GM18867 (cell line): ENCODE measurements around the gene PAPSS1.

Experiments used
- ATAC-seq: cut with Tn5 transposase; IDR thresholded peaks from one replicate; pipeline ENCODE4 v1.9.1; 2021; ENCODE audit warnings: mild to moderate bottlenecking, moderate library complexity; ENCODE audit not compliant: unreplicated experiment

Gene PAPSS1

DNA sequence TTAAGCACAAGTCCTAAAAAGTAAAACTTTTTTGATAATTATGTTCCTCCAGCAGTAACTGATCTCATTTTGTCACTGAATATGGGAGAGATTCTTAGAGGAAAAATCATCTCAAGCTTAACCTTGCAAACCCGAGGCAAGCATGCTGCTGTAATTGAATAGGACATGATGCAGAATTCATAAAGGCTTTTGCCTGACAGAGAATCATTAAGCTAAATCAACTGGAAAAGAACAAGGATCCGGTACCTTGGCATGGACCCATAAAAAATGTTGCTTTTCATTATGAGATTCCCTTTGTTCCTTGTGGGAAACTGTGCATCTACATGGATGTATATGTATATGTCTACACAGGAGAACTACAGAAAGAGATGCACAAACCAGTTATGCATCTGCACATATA lies 149.1 kb downstream of the PAPSS1 start:
- ATAC-seq = no peak

DNA sequence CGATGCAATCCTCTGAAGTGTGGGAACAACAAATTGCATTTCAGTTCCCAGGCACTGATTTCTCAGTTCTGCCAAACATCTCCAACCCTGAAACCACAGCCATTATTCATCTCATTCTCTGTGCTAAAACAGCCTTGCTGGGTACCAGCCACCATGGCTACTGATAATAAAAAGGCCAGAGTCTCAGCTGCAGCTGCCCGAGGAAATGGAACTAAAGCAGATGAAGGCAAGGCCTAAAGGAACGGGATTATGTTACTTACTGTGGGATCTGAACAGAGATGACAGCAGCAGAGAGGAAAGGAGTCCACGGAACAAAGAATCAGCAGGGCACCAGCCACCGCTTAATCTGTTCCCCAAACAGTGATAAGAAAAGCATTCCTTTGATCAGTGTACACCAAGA lies 155.7 kb downstream of the PAPSS1 start:
- ATAC-seq = no peak
